SH-SY5Y (cell line): ENCODE data around the gene MAL.

Experiments
- GATA2 ChIP-seq: IDR thresholded peaks from 2 replicates; pipeline ENCODE4 v1.6.1; 2011; ENCODE audit warnings: mild to moderate bottlenecking, low read depth, low read length
- GATA3 ChIP-seq: IDR thresholded peaks from 2 replicates; pipeline ENCODE4 v1.6.1; 2011; ENCODE audit warnings: low read depth, mild to moderate bottlenecking, low read length, moderate library complexity

GRCh38 chr2:95073856-95074662 lies 48.6 kb downstream of the MAL start:
- TF ChIP-seq GATA2: no peak
- TF ChIP-seq GATA3: no peak
